Stimulated activated CD8-positive, alpha-beta memory T cell treated with anti-CD3 and anti-CD28 coated beads, Interleukin-4, amount 100 ng/mL, for 4 hours (primary cell): ENCODE data around the gene DMC1.
A peak's percentile ranks its signal among the peaks of the same experiment; 100 is the strongest.

Source experiments
- DNase-seq, 2 donors: peaks; one replicate each; pipeline ENCODE4 v3.0.0-alpha.2; 2020; ENCODE audit warnings: low read depth in 2 of 2, low spot score in 1 of 2

Gene DMC1

GRCh38 chr22:38567531-38568285 lies 2.3 kb downstream of the DMC1 start:
- no peak for DNase-seq

DNA sequence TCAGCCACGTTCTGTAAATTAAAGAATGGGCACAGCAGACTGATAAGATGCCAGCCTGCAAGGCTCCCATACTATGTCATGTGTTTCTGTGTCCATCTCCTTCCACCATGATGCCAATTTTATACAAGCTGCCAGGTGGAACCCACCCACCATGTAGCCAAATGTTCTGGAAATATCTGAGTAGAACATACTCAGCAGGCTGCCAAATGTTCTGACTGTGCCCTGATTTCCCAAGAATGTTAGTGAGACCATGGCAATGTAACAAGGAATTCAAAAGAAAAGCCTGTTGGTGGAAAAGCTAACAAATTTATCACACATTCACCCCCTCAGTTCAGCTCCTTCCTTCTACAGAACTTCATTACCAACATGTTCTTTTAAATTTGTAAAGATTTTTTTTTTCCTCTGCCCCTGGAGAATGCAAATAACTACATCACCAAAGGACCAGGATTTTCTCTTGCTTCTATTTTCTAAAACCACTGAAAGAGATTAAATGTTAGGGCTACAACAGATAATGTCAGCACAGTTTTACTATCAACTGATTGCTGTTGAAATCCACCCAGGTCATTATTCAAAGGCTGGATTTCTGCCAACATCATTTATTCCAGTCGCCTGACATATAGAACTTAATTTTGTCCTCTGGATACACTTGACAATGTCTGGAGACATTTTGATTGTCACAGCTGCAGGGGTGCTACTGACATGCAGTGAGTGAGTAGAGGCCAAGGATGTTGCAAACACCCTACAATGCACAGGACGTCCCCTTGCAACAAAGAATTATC lies 3.1 kb downstream of the DMC1 start:
- no peak for DNase-seq

GRCh38 chr22:38565441-38565840 lies 4.5 kb downstream of the DMC1 start:
- DNase-seq = no peak

DNA sequence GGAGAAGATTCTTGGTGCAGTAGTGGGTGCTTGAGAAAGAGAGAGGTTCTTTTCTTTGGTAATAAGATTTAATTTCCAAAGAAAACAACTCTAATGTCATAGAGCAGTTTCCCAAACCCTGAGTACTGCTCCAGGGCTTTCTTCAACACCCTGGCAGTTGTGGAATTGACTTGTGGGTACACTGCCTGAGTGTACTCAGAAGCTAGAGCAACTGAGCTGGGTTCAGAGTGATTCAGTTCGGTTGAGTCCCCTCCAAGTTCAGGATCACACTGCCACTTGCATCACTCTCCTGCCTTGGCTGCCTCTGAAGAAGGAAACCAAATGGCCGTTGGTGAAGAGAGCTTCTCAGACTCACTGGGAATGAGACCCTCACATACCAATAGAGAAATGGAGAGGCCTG lies 5.3 kb downstream of the DMC1 start:
- no peak for DNase-seq

- no peak for DNase-seq
Observed at GRCh38 chr22:38554281-38554680, 15.7 kb downstream of the DMC1 start.

DNA sequence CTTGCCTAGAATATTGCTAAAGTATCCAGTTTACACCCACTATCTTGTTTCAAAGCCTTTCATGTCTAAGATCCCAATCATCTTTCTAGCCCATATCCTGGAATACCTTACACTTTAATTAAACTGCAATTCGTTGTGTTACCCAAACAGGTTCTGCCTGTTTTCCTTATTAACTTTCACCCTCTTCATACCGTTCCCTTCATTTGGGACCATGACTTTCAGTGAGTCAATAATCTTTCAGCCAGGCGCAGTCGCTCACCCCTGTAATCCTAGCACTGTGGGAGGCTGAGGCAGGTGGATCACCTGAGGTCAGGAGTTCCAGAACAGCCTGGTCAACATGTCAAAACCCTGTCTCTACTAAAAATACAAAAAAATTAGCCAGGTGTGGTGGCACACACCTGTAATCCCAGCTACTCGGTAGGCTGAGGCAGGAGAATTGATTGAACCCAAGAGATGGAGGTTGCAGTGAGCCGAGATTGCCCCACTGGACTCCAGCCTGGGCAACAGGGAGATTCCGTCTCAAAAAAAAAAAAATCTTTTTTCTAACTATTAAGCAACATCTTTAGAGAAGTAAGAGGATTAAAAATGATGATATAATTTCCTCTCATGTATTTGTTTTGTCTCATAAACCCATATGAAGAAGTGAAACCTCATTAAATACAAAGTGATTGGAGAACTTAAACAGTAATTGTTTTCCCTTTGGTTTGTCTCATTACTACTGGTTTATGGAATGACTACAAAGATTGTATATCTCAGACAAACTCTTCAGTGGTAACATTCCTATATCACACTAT lies 20.7 kb downstream of the DMC1 start:
- DNase-seq = no peak

DNA sequence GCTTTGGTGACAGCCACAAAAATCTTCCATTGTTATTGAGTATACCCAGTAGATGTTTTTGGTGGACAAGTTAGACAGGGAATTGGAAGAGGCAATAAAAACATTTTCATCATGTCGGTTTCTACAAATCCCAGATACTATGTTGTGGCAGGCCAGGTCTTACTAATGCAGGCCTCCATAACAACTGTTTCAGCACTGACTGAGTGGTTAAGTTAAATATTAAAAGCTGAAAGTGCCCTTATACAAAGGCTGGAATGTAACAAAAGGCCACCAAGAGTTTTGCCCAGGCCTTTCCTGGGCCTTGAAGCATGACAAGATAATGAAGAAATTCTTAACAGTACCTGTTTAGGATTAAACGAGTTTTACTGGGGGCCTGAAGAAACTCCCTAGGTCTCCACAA lies 29.3 kb downstream of the DMC1 start:
- no peak for DNase-seq

DNA sequence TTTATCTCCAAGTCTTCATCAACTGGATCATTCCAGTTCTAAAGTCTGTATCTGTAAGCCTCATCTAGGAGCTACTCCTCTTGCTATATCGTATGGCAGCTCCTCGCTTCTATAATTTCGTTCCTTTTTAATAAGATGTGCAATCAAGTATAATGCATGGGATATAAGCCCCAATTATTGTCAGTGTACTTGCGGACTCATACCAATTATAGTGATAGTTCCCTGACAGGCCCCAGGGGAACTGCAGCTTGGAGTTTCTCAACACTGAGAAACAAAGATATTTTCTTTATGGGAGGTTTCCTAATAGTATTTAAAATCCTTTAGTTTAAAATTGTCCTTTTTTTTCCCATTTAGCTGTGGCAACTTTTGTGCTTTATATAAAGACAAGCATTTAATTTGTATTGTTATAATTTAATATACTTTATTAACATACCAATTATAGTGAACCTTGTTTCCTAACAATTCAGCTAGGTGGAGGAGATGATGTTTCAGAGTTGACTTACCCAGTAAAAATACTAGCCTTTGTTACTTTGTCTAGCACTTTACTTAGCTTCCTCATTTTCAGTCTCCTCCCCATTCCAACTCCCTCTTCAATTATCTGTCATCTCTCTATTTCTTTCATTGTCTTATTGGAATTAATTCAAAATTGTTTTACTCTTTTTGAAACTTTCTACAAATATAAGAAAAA lies 38.6 kb downstream of the DMC1 start:
- DNase-seq = no peak

DNA sequence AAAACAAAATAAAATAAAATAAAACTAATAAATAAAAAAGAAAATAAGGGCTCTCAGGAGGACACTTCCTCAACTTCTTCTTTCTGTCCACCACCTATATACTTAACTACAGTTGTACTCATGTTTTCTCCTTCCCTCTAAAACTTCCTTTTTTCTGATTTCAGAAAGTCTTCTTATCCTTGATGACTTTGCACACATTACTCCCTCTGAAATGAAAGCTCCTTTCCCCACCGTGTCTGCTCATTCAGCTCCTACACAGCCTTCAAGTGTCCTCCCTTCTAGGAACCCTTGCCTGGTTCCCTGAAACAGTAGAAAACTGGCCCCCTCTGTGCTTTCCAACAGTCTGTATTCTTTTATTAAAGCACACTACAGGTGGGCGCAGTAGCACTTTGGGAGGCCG lies 45.6 kb downstream of the DMC1 start:
- no peak for DNase-seq

DNA sequence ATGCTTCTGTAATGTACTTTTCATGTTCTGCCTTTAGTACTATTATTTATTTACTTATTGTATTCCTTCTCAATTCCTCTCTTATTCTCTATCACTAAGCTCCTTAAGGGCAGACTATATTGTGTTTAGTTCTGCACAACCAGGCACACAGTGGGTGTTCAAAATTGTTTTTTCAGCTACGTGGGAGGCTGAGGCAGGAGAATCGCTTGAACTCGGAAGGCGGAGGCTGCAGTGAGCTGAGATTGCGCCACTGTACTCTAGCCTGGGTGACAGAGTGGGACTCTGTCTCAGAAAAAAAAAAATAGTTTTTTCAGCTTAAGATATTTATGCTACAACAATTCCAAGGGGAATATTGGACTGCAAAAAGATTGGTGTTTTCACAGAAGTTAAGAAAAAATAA lies 46.5 kb downstream of the DMC1 start:
- no peak for DNase-seq

- no peak for DNase-seq
Observed at GRCh38 chr22:38523029-38523428, 47.0 kb downstream of the DMC1 start.

DNA sequence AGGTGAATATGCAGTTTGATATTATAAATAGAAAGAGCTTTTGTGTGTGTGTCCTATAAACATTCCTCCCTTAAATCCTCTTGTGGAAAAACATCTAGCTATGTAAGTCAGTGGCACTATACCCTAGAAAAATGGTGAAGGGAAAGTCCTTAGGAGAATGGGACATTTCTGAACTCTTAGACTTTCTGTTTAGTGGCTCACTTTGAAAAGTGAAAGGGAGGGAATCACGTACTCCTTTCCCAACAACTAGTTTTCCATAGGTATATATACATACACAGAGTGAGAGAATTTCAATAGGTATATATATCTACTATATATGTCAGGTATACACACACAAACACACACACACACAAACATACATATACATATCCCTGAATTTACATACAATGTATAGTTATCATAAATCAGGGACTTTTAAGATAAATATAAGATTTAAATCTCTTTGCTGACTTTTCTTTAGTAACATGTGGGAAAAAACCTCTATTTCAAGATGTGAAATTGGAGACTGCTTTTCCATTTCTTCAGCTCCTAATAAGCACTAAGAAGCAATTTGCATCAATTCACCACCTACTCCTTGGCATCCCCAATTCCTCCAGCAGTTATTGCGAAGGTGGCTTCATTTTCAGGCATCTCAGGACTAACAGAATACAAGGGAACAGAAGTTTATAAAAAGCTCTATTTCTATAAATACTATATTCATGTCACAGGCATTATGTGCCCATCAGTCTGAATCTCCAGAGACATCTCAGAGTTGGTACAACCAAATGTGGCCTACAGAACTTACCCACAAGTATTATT lies 50.3 kb downstream of the DMC1 start:
- no peak for DNase-seq

- no peak for DNase-seq
Observed at GRCh38 chr22:38518620-38519019, 51.4 kb downstream of the DMC1 start.

GRCh38 chr22:38513063-38513462 lies 56.9 kb downstream of the DMC1 start:
- DNase-seq = no peak

DNA sequence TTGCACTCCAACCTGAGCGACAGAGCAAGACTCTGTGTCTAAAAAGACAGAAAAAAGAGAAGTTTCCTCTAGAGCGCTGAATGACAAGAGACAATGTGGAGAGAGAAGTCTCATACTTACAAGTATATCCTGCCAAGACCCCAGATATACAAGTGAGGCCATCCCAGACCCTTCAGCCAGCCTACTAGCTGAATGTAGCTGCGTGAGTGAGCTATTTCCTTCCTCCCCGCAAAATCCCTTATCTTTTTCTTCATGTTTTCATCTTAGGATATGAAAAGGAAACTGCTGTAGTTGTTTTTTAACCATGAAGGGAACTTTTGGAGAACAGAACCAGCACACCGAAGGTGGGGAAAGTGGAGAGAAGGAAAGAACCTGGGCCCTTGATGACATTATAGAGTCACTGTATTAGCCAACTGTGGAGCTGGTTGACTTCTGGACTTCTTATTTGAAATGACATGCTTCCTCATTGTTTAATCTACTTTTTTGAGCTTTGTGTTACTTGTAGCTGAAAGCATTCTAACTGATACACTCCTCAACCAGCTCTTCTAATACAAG lies 59.5 kb downstream of the DMC1 start:
- DNase-seq = no peak

GRCh38 chr22:38506118-38506962 lies 63.6 kb downstream of the DMC1 start, which contains the start of gene DDX17:
DDX17 (minus strand) TSS chr22:38506311.
- DNase-seq = peak; percentile 88 to 92

GRCh38 chr22:38505541-38506117 lies 64.4 kb downstream of the DMC1 start:
- peak; percentile 33 to 36 for DNase-seq

DNA sequence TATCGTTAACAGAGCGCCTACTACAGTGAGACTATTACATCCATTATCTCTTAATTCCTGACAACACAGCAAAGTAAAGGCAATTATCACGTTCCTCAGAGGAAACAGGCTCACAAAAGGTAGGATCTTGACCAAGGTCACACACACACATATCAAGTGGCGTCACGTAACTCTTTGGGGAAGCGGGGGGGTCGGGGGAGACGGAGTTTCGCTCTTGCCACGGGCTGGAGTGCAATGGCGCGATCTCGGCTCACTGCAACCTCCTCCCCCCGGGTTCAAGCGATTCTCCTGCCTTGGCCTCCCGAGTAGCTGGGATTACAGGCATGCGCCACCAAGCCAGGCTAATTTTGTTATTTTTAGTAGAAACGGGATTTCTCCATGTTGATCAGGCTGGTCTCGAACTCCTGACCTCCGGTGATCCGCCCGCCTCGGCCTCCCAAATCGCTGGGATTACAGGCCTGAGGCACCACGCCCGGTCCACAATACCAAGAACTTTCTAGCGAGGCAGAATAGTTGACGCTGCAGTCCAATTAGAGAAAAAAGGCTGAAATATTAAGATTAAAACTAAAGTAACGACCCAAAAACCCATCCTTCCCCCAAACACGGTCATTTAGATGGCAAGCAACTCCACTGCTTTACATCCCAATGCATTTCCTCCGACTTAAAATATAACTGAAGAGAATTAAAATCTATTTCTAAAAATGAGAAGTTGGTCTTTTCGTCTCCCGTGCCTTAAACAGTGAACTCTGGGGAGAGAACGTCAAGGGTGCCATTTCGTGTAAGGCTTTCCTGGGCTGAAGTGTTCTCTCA lies 65.0 kb downstream of the DMC1 start:
- peak in 1 of 2 donors; percentile 16 for DNase-seq
